ENCODE measurements around the gene PLSCR5.

Gene PLSCR5

DNA sequence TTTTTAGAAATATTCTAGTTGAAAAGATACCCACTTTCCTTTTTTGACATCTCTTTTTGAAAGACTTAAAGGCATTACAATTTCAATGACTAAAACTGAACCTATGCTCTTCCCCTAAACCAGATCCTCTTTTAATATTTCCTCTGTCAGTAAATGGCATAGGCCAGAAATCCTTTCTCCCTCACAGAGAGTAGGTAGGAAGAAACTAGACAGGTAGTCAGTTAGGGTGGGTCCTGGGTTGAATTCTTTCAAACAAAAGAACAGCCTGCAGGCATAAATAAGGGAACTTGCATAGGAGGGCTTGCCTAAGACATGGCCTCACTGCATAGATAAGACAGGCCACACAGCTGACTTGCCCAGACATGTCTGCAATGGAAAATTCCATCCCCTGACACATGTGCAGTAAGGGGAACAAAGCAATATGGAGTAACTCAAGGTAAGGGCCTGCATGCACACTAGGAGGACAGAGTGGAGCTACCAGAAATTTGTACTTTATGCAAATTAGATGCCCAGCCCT is 23.1 kb downstream of the PLSCR5 start:
- DNase-seq: no peak

DNA sequence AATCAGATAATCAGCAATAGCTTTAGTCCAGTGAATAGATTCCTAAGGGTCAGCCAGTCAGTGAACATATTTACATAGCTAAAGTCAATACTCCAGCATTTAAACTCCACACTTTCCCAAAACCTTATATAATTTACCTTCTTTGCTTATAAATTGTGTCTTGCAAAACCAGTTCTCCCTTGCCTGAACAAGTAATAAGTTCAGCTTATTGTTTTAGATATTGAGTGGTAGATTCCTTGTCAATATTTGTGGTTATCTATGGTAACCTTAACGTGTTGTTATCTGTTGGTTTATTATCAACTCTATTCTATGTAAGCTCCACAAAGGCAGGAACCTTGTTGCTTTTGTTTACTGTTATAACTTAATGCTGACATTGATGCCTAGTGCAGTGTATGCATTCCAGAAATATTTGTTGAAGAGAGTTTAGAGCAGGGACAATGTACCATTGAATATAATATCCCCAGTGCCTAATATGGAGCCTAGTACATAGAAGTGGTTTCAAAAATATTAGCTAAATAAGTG is 24.0 kb downstream of the PLSCR5 start:
- DNase-seq: no peak

DNA sequence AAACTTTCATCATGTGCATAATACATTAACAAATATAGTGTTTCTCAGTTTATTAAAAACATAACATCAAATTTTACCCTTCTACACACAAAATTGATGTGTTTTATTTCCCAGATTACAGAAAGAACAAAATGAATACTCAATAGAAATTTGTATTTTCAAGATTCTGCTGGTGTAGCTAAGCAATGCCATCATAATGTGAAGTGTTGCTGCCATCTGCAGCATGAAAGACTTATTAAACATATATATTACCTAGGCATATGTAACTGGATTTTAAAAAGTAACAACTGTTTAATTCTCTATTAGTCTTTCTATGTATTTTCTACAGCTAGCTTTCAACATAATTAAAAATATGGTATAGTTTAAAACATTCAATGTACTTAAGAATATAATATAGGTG is 27.5 kb downstream of the PLSCR5 start:
- DNase-seq: peak; percentile 5 to 25

DNA sequence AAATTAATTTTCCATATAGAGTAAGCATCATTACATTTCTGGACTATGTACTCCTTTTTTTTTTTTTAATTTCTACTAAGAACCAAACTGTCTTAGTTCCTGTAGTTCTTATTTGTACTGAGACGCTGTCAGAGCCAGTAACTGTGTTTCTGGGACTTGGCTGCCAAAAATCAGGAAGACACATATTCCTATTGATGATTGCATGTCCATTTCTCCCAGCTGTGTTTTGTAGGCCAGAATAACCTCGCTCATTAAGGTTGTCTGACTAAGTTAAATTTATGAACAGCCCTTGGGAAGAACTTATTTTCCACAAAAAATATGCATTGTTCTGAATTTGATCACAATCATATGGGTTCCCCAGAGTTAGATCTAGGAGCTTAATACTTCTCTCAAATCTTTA is 29.5 kb downstream of the PLSCR5 start:
- DNase-seq: no peak

DNA sequence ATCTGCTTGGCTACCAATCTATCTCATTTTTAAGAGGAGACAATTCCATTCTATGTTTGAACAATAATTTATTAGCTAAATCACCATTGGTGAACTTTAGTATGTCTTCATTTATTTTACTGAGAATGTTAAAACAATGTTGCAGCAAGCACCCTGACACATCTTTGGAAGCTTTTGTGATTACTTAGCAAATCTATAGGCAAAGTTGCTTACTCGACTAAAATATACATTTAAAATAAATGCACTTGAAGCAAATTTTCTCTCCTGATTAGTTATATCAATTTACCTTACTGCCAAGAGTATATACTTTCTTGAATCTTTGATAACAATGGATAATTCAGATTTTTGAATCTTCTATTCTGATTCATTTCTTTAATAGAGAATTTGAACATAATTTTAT is 31.0 kb downstream of the PLSCR5 start:
- no peak for DNase-seq

DNA sequence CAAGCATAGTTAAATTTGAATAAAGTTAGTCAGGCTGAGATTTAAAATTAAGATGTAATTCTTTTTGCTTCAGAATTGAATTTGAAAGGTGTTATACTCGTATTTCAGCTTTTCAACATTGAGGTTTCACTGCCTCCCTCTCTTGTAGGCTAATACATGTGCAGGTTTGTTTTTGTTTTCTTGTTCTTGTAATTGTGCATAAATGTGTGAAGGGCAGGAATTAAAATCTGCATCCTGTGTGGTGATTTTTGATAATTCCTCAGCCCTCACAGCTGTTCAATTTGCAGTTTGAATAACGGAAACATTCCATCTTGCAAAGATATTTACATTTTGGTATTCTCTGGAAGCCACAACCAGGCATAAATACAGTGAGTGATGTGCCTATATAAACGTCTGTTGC is 35.8 kb downstream of the PLSCR5 start:
- DNase-seq: no peak

DNA sequence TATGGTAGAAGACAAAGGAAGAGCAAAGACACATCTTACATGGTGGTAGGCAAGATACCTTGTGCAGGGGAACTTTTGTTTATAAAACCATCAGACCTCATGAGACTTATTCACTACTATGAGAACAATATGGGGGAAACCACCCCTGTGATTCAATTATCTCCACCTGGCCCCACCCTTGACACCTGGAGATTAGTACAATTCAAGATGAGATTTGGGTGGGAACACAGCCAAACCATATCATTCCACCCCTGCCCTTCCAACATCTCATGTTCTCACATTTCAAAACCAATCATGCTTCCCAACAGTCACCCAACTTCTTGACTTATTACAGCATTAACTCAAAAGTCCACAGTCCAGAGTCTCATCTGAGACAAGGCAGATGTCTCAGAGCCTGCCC is 39.0 kb downstream of the PLSCR5 start:
- no peak for DNase-seq

DNA sequence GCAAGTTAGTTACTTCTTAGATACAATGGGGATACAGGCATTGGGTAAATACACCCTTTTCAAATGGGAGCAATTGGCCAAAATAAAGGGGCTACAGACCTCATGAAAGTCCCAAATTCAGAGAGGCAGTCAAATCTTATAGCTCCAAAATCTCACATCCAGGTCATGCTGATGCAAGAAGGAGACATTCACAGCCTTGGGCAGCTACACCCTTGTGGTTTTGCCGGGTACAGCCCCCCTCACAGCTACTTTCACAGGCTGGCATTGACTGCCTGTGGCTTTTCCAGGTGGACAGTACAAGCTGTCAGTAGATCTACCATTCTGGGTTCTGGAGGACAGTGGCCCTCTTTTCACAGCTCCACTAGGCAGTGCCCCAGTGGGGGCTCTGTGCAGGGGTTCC is 43.3 kb downstream of the PLSCR5 start:
- DNase-seq: no peak

DNA sequence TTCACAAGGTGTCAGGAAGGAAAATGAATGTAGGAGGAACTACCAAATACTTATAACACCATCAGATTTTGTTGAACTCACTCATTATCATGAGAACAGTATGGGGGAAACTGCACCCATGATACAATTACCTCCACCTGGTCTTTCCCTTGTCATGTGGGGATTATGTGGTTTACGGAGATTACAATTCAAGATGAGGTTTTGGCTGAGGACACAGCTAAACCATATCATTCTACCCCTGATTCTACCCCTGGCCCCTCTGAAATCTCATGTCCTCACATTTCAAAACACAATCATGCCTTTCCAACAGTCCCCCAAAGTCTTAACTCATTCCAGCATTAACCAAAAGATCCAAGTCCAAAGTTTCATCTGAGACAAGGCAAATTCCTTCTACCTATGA is 43.7 kb downstream of the PLSCR5 start:
- no peak for DNase-seq

DNA sequence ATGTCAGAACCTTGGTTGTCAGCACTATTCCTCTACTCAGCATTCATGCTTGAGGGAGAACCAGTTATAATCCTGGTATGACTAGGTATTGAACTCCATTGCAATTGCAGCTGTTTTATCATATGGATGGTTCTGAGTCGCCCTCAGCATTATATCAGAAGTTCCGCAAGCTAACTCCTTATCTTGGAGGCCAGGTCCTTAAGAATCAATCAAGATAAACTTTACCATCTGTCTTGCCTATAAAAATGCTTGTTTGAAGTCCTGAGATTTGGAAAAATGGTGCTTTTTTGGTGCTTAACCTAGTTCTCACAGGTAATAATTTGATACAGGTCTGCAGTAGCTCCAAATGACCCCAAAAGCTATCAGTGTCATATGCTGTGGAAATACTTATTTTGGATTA is 44.5 kb downstream of the PLSCR5 start:
- DNase-seq: no peak

DNA sequence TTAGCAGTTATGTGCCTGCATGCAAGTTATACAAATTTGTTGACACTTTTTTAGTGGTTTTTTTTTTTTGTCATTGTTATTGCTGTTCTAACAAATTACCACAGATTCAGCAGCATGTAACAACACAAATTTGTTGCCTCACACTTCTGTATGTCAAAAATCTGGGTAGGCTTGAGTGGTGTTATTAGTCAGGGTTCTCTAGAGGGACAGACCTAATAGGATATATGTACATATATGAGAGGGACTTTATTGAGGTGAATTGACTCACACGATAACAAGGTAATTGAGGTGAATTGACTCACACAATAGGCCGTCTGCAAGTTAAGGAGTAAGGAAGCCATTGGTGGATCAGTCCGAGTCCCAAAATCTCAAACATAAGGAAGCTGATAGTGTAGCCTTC is 45.8 kb downstream of the PLSCR5 start:
- DNase-seq: no peak

DNA sequence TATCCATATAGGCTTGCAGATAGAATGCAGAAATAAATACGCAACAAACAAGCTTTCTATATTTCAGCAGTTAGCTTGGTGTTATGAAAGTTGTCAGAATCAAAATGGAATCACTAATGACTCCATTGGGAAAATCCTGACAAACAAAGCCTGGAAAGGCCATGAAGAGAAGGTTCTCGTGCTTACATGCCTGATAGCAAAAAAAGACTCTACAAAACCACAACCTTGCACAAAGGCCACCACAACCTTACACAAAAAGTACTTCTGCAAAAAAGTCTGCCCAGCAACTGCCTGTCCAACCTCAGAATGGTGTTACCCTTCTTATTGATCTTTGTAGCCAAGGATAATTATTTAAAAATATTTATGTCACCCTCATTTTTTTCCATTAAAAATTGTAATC is 46.4 kb downstream of the PLSCR5 start:
- DNase-seq: no peak

DNA sequence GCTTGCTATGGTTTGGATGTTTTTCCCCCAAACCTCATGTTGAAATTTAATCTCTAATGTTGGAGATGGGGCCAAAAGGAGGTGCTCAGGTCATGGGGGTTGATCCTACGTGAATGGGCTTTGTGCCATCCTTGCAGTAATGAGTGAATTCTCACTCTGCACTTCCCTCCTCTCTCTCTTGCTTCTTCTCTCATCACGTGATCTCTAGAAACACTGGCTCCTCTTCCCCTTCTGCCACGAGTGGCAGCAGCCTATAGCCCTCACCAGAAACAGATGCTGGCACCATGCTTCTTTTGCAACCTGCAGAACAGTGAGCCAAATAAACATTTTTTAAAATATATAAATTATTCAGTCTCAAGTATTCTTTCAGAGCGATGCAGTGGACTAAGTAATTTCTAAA is 47.4 kb downstream of the PLSCR5 start:
- DNase-seq: no peak

DNA sequence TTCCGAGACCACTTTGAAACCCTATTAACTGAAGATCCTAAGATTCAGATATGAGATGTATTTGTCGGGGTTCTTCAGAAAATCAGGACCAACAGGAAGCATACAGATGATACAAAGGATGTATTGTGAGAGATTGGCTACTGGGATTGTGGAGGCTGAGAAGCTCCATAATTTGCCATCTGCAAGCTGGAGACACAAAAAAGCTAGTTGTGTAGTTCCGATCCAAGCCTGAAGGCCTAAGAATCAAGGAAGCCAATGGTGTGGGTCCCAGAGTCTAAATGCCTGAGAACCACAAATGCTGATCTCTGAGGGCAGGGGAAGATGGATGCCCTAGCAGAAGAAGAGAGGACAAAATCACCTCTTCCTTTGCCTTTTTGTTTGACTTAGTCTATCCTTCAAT is 49.8 kb downstream of the PLSCR5 start:
- DNase-seq: no peak

DNA sequence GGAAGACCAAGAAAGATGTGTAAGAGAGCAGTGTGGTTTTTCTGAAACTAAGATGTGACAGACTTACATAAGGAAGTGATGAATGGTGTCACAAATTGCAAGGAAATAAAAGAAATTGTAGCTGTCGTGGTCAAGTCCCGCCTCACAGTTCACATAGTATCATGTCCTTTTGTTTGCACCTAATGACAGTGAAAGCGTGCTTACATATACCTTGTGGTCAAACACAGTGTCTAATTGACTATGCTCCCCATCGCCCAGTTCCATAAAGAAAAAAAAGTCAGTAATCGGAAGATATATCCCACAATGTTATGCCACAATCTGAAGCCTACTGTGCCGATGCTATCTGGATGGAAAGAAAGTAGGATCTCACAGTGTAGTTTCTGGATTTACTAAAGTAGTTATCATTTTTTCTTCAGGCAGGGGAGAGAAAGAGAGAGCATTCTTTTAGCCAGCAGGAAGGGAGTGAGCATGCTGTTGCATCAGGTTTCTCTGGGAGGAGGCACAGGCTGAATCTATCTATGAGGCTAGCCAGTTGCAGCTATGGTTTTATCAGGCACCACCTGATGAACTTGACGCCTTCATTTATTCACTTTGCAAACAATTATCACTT is 50.9 kb downstream of the PLSCR5 start:
- DNase-seq: no peak

DNA sequence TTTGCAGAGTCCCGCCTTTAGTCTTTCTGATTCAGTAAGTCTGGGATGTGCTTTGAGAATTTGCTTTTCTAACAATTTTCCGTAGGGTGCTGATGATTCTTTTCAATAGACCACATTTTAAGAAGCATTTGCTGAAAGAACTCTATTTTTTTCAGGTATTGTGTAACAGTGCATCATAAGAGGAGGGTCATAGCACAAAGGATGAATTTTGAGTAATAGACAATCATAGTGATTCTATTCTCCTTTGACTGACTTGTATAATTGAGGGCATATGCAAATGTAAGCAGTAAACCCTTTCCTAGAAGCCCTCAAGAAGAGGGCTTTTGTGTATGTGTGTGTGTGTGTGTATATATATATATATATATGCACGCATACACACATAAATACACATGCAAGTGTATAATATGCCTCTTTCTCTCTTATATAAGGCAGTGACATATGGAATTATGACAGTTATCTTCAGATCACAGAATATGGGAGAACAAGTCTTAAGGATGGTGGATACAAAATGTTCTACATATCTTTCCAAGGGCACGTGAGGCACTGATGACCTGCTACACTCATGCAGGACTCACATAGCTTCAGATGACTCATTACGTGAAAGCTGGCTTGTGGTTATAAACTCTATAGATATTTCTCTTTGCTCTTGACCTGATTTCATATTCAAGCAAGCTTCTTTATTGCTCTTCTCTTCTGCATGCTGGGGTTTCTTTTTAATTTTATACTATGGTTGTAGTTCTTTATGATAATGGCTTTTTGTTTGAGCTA is 54.2 kb downstream of the PLSCR5 start:
- DNase-seq: no peak

DNA sequence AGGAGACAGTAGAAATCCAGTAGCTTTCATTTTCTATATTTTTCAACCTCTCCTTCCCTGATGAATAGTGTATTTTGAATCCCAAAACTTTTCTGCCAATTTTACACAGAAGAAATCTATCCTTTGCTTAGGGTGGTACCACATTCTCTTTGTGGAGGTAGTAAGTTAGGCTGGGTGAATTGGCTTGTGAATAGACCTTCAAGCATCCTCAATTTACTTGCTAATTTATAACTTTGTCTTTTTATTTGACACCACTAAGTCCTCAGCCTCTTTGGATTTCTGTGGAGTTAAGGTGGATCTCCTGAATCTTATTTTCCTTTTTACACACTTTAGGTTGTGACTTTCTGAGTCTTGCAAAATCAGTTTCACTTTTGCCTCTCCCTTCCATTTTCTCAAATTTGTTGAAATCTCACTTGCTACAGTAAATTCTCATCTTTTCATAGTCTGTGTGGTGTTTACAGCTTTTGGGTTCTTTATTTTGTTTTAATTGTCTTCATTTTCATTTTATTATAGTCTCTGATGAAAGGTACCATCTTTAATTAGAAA is 55.0 kb downstream of the PLSCR5 start:
- no peak for DNase-seq

DNA sequence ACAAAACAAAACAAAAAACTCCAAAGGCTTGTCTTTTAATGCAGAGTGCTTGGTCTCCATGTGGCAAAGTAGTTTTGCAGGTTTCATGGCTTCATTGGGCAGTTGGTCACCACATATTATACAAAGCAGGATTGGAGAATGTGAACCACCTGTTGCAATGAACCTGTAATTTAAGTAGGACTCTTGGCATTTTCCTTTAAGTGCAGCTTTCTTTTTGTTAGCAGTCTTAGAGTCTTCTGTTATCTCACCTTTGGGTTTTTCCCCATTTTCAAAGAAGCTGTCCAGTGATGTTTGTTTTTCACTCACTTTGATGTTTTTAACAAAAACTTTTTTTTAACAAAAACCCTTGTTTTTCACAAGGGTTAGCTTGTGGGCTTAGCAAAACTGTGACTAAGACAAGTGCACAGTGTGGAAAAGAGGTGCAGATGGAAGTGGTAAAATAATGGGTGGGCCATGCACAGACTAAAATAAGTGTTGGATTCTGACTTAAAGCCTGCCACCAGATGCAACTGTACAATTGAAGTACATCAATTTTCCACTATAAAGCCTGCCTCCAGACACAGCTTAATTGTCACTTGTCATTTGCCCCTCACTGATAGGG is 57.8 kb downstream of the PLSCR5 start:
- DNase-seq: no peak

DNA sequence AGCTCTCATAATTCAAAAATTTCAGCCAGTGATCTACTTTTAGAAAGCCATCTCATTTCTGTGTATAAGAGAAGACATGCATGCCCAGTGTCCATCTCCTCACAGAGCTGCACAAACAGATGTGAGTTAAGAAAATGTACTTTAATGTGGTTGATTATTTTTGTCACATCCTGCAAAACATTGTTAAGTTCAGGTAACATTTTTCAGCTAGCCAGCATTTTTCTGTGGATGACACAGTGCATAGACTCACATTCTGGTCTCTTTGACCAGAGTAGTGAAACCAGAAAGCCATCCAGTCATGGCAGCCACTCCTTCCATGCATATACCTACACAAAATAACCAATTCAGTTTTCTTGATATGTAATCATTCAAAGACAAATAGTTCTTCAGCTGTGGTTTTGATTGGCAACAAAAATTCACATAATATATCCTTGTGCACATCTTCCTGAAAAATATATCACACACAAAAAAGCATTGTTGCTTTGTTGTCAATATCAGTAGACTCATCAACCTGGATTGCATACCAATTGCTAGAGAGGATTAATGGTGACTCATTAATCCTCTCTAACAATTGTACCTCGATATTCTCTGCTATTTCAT is 58.7 kb downstream of the PLSCR5 start:
- DNase-seq: no peak

DNA sequence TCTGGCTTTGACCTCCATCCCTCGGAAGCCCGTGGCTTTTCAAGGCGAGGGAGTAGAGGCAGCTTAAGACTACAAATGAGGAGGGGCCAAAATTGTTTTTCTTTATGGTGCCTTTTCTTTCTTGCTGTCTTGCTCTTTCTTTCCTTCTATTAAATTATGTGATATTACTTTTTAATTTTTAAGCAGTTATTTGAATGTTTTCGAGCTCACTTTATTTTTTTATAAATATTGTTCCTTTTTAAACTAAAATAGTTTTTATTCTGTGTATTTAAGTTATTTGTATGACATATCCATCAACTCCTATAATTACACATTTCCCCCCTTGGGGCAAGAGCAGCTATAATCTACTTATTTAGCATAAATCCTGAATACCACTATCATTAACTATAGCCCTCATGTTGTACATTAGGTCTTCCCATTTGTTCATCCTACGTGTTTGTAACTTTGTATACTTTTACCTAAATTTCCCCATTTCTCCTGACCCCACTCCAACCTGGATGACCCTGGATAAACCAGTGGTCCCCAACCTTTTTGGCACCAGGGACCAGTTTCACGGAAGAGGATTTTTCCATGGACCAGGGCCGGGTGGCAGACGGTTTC is 60.1 kb downstream of the PLSCR5 start:
- DNase-seq: no peak

DNA sequence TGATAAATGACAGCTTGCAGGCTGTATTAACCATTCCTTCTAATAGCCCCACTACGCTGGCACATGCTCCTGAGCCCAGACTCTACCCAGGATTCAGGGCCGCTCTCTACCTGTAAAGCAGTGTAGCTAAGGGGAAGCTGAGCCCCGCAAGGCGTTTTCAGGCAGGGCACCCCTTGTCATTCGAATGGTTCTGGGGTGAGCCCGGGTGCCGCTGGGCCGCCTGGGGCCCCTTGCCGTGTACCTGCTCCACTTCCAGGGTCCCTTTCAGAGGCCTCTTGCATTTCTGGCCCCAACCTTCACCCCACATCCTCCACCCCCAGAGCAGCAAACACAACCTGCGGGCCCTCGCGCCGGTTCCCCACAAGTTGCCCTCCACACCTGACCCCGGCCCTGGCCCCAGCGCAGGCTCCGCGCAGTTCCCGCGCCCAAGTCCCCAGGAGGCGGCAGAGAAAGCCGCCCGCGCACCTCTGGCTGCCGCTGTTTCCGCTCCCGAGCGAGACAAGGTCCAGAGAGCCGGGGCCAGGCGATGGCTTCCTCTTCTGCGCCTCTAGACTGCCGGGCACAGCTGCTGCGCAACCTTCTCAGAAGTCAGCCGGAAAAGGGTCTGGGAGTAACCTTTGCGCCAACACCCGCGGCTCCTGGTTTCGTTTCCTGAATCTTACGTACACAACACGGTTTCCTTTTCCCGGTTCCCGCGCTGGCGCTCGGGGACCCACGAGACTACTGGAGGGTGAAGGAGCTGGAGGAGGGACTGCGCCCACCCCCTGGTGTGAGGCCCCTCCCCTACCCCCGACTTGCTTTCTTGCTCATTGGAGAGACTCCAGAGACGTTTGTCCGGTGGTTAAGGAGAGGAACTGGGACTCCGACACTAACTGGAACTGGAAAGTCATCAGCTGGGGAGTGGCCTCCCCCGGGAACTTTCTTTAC is 60.9 kb downstream of the PLSCR5 start, which contains the start of gene PLSCR1:
Gene PLSCR1 (minus strand): TSS at position 606 of the 927 bp plus-strand sequence. CDS start 8,055 bp downstream, outside the sequence.
- peak; percentile 64 to 74 for DNase-seq
